BJ (cell line): Measurements from ENCODE around the gene ZNF217. TPM values are rescaled to one million over a fixed set of nuclear protein-coding genes. Genes with fewer than 3 reads are reported as not detected.
"Not testable (repeated sequence)": the region's sequence is repeated elsewhere in the genome, so short reads cannot be mapped to it uniquely, and the experiment has no call there.

ENCODE experiments used
- CTCF ChIA-PET: fragments of 350-600 bp; formaldehyde crosslinking; extraction: SDS; loops from one replicate; lab custom pipeline; 2021; ENCODE audit warnings: antibody characterized with exemption, inconsistent platforms; lab: Yijun Ruan, JAX
- POLR2A ChIA-PET: fragments of 300-600 bp; sonication (Branson Sonifier 250); formaldehyde crosslinking; extraction: SDS; loops from one replicate; lab custom pipeline; 2021; ENCODE audit warnings: antibody characterized with exemption; lab: Charles Lee
- DNase-seq: peaks from one replicate; pipeline ENCODE4 v3.0.0-alpha.2; 2011; ENCODE audit warnings: low read depth
- H3K27me3 ChIP-seq: 2 replicates; pipeline ENCODE4 v1.6.0; 2011; ENCODE audit warnings: low read length; ENCODE audit not compliant: control insufficient read depth, insufficient read depth
- H3K36me3 ChIP-seq: 2 replicates; pipeline ENCODE4 v1.5.1; 2011; ENCODE audit warnings: low read length; ENCODE audit not compliant: control insufficient read depth, insufficient read depth
- H3K4me3 ChIP-seq: 2 replicates; pipeline ENCODE4 v1.5.1; 2011; ENCODE audit warnings: low read depth, mild to moderate bottlenecking, control low read depth, low read length
- CTCF ChIP-seq: IDR thresholded peaks from 2 replicates; pipeline ENCODE4 v1.5.1; 2011; ENCODE audit warnings: low read depth, mild to moderate bottlenecking, control low read depth, inconsistent platforms, low read length, moderate library complexity; ENCODE audit not compliant: insufficient read depth
- polyA plus RNA-seq: library from polyadenylated mRNA; depleted of rRNA; stranded (reverse); fragments of >200 nt; gene quantifications from 2 replicates; pipeline ENCODE4 v1.2.3, GENCODE V29; 2011

ZNF217 gene
- polyA plus RNA-seq, 1 experiment = 9.4 TPM

GRCh38 chr20:53609491-53610445 is 16.1 kb upstream of the ZNF217 start:
- no peaks in the 10 kb centered on the region for H3K27me3 ChIP-seq
- no peak for TF ChIP-seq CTCF
- no peak overlapping the region for H3K4me3 ChIP-seq
- DNase-seq = no peak
- CTCF ChIA-PET = interaction anchor here (0.8 to 2.2 kb wide), 3 partner anchors 13 to 306 kb away, joined by 3 to 7 read pairs (median 3); no protein-coding TSS in a partner anchor
- POLR2A ChIA-PET = interaction anchor here (0.5 kb wide), 1 partner anchor 200 kb away, joined by 3 read pairs; no protein-coding TSS in a partner anchor
- H3K36me3 ChIP-seq = no peaks in the 10 kb centered on the region

- Histone ChIP-seq H3K4me3 (no peak overlapping the region), H3K36me3 (no peaks in the 10 kb centered on the region), H3K27me3 (no peaks in the 10 kb centered on the region)
- CTCF ChIA-PET = interaction anchor here (2.2 kb wide), 1 partner anchor 307 kb away, joined by 7 read pairs; no protein-coding TSS in a partner anchor
- no peak for TF ChIP-seq CTCF
- no peak for DNase-seq
- POLR2A ChIA-PET = interaction anchor here (0.5 kb wide), 1 partner anchor 201 kb away, joined by 3 read pairs; no protein-coding TSS in a partner anchor
Observed at GRCh38 chr20:53608456-53609452, 15.1 kb upstream of the ZNF217 start.

DNA sequence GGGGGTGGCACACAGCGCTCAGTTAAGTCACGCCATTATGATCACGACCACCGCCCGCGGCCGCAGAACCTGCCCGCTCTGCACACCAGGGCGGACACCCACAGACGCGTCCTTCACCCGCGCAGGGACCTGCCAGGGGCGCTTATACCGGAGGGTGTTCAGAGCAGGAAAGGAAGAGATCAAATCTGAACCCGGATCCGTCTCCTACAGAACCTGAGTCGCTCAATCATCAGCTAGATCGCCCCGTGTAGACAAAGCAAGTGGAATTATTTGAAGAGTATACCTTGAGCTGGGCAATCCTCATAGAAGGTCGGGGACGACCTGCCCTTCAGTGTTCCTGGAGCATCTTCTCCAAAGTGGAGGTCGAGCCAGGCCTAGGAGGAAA is 14.4 kb upstream of the ZNF217 start:
- Histone ChIP-seq H3K4me3 (no peak overlapping the region), H3K27me3 (no peaks in the 10 kb centered on the region), H3K36me3 (no peaks in the 10 kb centered on the region)
- ChIA-PET POLR2A (no interaction called here), CTCF (interaction anchor here (2.2 kb wide), 1 partner anchor 308 kb away, joined by 7 read pairs; no protein-coding TSS in a partner anchor)
- TF ChIP-seq CTCF = no peak
- DNase-seq = no peak

- no peak for TF ChIP-seq CTCF
- H3K4me3 ChIP-seq = no peak overlapping the region
- POLR2A ChIA-PET = no interaction called here
- no peak for DNase-seq
- no peaks in the 10 kb centered on the region for H3K36me3 ChIP-seq
- CTCF ChIA-PET = interaction anchor here (0.6 to 1.1 kb wide), 2 partner anchors 130 to 309 kb away, joined by 3 to 5 read pairs; no protein-coding TSS in a partner anchor
- H3K27me3 ChIP-seq = no peaks in the 10 kb centered on the region
Observed at GRCh38 chr20:53606364-53606985, 12.8 kb upstream of the ZNF217 start.

DNA sequence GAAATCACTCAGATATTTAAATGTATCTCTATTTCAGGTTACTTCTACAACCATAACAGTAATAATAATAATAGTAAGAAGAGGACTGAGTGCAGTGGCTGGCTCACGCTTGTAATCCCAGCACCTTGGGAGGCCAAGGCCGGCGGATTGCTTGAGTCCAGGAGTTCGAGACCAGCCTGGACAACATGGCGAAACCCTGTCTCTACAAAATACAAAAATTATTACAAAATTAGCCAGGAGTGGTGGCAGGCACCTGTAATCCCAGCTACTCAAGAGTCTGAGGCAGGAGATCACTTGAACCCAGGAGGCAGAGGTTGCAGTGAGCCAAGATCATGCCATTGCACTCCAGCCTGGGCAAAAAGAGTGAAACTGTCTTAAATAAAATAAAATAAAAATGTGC is 11.8 kb upstream of the ZNF217 start:
- POLR2A ChIA-PET, H3K36me3 ChIP-seq, DNase-seq, H3K27me3 ChIP-seq, H3K4me3 ChIP-seq: not testable (repeated sequence)
- CTCF ChIA-PET = interaction anchor here (1.2 kb wide), 1 partner anchor 17 kb away, joined by 3 read pairs; no protein-coding TSS in a partner anchor

DNA sequence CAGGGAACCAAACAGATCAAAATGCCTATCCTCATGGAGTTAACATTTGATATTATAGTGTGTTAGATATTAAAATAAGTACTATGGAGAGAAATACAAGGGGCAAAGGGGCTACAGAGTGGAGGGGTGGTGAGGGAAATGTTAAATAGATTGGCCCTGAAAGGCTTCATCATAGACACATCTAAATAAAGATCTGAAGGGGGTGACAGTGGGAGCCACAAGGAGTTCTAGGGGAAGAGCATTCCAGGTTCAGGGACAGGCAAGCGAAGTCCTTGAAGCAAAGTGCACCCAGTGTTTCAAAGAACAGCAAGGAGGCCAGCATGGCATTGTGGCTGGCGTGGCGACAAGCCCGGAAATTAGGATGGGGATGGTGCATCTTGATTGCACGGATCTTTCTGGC is 11.2 kb upstream of the ZNF217 start:
- POLR2A ChIA-PET = interaction anchor here (0.7 kb wide), 1 partner anchor 9 kb away, joined by 15 read pairs; no protein-coding TSS in a partner anchor
- not testable (repeated sequence) for DNase-seq

More for the DNA sequence above, 11.2 kb upstream of the ZNF217 start:
- H3K36me3 ChIP-seq, H3K4me3 ChIP-seq, H3K27me3 ChIP-seq: not testable (repeated sequence)
- CTCF ChIA-PET = interaction anchor here (1.2 kb wide), 1 partner anchor 17 kb away, joined by 3 read pairs; no protein-coding TSS in a partner anchor
